NOMO-1 treated with dmso at 0.1 percent for 144 hours (cell line): Measurements from ENCODE around the gene BCAP31.
A peak's percentile ranks its signal among the peaks of the same experiment; 100 is the strongest.
"Not testable (repeated sequence)": the region's sequence is repeated elsewhere in the genome, so short reads cannot be mapped to it uniquely, and the experiment has no call there.

Source experiments
- DNase-seq: peaks from one replicate; lab custom pipeline; 2025; ENCODE audit not compliant: unreplicated experiment; lab: John Stamatoyannopoulos, UW

The BCAP31 gene

DNA sequence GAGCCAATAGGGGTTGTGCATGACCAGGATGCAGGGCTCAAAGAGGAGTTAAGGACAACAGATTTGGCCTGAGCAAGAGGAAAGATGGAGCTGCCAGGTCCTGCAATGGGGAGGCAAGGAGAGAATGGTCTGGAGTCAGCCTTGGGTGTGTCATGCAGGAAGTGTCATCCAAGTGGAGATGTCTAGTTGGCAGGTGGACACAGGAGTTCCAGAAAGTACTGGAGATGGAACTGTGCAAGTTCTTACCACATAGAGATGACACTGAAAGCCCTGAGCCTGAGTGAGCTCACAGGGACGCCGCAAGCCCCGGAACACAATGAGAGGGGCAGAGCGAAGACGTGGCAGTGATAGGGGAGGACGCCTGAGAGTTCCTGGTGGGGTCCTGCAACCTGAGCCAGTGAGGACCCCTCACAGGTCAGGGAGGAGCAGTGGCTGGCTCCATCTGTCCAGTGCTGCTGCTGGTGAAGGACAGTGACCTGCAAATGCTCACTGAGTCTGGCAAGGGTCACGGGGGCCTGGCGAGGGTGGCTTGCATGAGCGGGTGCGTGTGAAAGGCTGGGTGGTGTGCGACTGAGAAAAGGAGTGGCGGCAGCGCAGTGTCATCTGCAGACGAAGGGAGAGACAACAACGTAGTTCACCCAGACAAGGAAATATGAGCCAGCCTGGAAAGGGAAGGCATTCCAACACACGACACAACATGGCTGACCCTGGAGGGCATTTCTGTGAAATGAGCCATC lies 27.0 kb downstream of the BCAP31 start:
- not testable (repeated sequence) for DNase-seq

DNA sequence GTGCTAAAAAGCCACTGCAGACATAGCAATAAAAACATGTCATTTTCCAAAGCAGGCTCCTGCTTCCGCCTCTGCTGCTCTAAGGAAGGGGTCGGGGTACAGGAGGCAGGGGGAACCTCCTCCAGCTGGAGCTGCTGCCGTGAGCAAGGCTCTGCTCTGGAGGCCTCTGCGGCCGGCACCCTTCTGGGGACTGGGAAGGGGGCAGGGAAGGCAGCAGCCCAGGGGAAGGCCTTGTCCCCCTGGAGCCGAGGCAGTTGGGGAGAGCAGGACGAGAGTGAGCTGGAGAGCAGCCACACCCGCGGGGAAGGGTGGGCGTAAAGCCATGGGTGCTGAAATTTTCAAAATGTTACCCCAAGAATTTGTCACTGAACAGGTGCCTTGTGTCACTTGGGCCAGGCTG lies 27.6 kb downstream of the BCAP31 start:
- DNase-seq, result not testable (repeated sequence)

DNA sequence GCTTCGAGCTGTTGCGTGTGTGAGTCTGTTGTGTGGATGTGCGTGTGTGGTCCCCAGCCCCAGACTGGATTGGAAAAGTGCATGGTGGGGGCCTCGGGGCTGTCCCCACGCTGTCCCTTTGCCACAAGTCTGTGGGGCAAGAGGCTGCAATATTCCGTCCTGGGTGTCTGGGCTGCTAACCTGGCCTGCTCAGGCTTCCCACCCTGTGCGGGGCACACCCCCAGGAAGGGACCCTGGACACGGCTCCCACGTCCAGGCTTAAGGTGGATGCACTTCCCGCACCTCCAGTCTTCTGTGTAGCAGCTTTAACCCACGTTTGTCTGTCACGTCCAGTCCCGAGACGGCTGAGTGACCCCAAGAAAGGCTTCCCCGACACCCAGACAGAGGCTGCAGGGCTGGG lies 28.1 kb downstream of the BCAP31 start:
- no peak for DNase-seq

DNA sequence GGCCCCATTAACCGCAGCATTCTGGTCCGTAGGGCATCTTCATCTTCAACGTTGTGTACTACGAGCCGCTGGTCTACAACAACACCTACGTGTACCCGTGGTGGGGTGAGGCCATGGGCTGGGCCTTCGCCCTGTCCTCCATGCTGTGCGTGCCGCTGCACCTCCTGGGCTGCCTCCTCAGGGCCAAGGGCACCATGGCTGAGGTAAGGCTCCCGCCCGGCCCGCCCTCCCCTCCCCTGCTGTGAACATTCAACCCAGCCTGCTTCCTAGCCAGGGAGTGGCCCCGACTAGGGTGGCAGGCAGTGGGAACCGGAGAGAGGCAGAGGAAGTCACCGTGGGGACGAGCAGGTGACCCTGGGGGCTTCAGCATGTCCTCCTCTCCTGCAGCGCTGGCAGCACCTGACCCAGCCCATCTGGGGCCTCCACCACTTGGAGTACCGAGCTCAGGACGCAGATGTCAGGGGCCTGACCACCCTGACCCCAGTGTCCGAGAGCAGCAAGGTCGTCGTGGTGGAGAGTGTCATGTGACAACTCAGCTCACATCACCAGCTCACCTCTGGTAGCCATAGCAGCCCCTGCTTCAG lies 29.4 kb downstream of the BCAP31 start:
- DNase-seq, result no peak

DNA sequence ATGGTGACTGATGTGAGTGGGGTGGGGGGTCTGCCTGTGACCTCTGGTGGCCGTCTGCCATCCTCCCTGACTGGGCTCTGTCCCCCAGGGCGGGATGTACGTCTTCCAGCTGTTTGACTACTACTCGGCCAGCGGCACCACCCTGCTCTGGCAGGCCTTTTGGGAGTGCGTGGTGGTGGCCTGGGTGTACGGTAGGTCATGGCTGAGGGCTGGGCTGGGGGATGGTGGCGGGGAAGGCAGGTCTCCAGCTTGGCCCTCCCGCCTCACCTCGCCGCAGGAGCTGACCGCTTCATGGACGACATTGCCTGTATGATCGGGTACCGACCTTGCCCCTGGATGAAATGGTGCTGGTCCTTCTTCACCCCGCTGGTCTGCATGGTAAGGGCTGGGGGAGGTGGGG lies 29.9 kb downstream of the BCAP31 start:
- DNase-seq, result not testable (repeated sequence)

DNA sequence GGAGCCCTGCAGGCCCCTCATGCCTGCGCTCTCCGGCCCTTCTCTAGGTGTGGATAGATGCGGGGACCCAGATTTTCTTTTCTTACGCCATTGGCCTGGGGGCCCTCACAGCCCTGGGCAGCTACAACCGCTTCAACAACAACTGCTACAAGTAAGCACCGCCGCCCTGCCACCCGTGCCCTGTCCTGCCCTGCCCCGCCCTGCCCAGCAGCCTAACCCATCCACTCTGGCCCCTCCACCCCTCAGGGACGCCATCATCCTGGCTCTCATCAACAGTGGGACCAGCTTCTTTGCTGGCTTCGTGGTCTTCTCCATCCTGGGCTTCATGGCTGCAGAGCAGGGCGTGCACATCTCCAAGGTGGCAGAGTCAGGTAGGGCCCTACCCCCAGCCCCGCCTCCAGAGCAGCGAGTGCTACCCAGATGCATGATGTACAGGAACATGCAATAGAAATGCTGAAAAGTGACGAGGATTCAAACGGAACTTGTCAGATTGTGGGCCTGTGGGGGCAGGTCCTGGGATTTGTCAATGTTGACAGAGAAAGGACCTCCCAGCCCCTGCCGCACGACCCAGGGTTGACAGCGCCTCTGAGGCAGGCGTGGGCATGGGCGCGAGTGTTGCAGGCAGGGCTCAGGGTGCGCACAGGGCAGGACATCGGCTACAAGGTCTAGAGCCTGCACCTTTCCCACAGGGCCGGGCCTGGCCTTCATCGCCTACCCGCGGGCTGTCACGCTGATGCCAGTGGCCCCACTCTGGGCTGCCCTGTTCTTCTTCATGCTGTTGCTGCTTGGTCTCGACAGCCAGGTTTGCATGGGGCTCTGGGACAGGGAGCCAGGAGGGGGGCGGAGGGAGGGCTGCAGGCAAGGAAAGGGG lies 30.7 kb downstream of the BCAP31 start:
- DNase-seq, result no peak

DNA sequence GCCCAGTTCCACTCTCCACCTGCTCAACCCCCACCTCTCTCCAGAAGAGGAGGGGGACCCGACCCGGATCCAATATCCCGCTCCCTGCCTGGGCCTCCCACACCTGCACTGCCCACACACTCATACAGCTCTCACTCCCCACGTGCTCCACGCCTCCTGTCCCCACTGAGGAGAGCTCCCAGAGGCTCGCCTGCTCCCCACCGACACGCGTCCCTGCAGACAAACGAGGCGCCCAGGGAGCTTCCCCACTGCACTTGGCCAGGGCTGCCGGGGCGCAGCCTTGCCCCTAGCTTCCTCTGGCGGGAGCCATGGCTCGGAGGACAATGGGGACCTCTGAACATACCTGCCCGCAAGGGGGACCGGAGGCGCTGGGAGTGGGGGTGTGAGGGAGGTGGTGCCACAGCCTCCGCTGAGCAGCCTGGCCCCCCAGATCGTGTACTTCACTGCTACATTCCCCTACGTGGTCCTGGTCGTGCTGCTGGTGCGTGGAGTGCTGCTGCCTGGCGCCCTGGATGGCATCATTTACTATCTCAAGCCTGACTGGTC lies 31.5 kb downstream of the BCAP31 start:
- no peak for DNase-seq

DNA sequence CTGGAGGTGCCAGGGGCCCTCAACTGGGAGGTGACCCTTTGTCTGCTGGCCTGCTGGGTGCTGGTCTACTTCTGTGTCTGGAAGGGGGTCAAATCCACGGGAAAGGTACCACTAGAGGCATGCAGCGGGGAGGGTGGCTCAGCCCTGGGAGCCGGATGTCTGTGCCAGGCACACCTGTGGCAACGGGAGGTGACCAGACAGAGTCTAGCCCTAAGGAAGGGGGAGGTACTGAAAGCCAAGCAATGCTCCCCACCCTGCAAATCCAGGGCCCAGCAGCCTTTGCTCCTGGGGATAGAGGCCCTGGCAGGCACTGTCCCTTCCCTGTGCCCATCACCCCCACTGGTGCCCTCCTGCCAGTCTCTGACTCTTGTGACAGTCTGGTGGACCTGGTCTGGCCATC lies 32.2 kb downstream of the BCAP31 start:
- no peak for DNase-seq

DNA sequence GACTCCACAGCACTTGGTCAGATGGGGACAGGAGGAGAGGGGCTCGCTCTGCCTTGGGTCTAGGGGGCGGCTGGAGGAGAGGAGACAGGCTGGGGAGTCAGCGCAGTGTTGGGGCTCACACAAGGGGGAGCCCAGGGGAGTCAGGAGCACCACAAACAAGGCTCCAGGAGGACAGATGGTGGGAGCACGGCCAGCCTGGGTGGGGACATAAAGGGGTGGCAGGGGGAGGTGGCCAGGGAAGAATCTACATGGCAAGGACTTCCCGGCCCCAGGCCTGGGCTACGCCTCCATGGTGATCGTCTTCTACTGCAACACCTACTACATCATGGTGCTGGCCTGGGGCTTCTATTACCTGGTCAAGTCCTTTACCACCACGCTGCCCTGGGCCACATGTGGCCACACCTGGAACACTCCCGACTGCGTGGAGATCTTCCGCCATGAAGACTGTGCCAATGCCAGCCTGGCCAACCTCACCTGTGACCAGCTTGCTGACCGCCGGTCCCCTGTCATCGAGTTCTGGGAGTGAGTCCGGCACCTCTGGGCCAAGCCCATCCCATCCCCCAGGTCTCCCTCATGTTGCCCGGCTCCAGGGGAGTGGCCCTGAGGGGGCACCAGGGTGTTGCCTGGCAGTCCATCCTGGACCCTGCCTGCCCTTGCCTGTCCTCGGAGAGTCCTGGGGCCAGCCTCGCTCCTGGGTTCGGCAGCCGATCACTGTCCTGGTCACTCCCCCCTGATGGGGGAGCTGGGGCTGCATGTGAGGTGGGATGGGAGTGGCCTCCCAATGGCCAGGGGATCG lies 33.0 kb downstream of the BCAP31 start:
- not testable (repeated sequence) for DNase-seq

DNA sequence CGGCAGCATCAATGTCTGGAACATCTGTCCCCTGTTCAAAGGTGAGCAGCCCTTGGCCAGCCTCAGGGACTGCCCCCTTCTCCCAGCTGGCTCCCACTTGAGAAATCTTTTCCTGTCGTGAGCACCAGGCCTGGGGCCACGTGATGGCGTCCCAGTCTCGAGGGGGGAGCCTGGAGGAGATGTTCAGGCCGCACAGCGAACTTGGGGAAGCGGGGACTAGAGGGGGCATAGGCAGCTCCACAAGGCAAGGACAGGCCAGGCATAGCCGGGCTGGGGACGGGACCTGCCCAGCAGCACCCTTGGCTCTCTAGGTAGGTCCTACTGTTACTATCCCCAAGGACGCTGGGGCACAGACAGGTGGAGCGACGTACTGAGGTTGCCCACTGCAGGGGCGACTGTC lies 33.7 kb downstream of the BCAP31 start:
- no peak for DNase-seq

DNA sequence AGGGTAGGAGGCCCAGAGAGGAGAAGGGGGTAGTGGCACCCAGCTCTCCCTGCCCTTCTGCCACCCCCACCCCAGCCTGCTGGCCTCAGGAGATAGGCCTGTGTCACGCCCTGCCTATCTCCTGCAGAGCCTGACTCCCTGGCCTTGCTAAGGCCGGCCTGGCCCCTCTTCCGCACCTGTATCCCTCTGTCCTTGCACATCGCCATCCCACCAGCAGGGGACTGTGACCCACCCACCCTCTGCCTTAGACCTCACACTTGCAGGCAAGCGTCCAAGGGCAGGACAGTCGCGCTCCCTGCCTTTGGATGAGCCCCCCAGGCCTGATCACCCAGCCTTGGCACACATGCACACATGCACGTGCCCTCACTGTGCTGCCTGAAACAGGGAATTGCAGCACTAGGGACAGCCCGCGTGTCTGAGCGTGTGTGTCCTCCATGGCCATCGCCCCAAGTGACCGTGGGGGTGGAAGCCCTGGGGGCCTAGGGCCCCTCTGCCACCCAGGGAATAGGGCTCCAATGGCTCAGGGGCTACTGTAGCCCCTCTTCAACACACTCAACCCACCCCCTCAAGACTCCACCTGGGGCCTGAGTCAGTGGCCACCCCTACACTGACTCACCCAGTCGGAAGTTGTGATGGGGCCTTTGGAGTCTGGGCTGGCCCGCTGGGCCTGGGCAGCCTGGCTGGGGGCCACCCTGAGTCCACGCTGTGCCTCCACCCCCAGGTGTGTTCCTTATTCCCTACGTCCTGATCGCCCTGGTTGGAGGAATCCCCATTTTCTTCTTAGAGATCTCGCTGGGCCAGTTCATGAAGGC lies 34.3 kb downstream of the BCAP31 start:
- DNase-seq, result no peak

DNA sequence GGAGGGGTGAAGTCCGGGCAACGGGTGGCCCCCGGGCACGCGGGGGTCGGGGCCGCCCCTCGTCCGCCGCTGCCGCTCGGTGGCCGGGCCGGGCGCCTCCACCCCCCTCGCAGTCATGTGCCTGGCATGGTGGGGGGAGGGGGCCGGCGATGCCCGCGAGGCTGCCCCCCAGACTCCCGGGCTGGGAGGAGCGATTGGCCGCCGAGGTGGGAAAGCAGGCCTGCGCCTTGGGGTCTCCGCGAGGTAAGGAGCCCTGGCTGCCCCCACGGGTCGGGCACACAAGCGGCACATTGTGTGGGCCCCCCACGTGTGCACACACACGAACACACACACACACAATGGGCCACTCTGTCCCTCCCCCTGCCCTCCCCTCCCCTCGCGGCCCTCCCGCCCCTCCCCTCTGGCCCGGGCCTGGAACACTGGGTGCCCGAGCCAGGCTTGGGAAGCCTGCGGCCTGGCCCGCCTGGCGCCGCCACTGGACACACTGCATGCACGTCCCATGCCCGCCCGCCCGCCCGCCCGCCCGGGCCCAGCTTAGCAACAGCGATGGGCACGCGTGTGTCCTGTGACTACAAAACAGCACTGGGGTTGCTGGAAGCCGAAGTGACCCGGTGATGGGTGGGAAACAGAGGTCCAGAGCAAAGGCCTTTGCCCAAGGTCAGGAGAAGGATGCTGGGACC lies 35.1 kb downstream of the BCAP31 start:
- DNase-seq, result no peak

DNA sequence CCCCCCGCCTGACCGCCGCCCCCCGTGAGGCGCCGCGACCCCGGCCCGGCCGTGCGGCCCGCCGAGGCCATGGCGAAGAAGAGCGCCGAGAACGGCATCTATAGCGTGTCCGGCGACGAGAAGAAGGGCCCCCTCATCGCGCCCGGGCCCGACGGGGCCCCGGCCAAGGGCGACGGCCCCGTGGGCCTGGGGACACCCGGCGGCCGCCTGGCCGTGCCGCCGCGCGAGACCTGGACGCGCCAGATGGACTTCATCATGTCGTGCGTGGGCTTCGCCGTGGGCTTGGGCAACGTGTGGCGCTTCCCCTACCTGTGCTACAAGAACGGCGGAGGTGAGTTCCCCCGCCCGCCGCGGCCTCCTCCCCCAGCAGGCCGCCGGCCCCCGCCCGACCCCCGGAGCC lies 35.7 kb downstream of the BCAP31 start:
- DNase-seq, result no peak

DNA sequence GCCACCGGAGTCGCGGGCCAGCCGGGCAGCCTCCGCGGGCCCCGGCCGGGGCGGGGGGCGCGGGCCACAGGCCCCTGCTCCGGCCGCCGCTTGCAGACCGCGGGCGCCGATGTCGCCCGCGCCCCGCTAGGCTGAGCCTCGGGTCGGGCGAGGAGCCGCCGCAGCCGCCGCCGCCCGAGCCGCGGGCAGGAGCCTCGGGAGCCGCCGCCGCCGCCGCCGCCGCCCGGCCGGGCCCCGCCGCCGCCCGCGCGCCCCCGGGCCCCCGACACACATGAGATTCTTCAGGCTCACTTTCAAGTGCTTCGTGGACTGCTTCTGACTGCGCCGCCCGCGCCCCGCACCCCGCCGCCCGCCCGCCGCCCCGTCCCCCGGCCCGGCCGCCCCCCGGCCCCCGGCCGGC lies 36.1 kb downstream of the BCAP31 start:
- DNase-seq, result no peak

DNA sequence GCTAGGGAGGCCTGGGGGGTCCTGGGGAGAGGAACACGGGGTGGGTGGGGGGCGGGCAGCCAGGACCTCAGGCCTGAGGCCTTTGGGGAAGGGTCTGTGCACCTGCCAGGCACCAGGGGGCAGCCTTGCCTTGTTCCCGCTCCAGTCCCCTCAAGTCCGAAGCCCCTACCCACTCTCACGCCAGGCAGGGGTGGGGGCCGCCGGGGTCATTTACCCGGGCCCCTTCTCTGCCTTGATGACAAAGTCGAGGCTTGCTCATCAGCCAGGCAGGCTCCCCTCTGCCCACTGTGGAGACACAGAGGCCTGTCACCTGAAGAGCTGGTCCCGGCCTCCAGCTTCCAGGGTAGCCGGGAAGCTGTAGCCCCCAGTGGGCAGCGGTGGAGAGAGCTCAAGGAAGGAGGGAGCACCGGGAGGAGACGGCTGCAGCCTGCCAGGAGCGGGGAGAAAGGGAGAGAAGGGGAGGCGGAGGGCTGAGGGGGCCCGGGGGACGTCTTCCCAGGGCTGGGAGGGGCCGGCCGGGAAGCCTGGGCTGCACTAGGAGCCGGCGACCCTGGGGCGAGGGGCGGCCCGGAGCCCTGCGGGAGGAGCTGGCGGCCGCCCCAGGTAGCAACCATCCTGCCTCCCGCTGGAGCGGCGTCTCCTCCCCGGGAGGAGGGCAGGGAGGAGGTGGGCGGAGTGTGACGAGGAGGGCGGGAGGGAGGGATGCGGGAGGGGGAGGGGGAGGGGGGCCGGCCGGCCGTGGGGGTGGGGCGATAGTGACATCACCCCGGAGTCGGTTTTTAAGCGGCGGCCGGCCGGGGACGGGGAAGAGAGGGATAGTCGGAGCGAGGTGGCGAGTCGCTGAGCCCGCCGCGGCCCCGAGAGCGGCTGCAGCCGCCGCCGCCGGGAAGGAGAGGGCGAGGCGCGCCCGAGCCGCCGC lies 36.8 kb downstream of the BCAP31 start, which contains the start of gene SLC6A8:
TSS of gene SLC6A8 (plus strand) at position 806 of the 919 bp plus-strand sequence. CDS start 649 bp downstream, outside the sequence.
- peak; percentile 14 for DNase-seq

DNA sequence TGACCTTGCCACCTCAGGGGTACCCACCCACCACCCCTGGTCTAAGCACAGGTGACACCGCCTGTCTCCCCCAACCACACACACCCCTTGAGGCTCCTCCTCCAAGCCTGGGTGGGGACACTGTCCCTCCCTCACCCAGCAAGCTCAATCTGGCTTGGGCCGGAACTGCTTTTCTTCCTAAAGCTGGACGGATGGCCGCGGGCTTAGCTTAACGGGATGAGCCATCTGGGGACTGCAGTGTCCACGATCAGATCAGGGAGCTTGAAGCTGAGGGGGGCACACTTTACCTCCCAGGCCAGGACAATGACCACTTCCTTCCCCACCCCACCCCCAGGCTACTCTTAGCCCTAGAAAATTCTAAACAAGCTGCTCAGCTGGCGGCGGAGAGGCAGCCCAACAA lies 37.5 kb downstream of the BCAP31 start:
- DNase-seq, result no peak

DNA sequence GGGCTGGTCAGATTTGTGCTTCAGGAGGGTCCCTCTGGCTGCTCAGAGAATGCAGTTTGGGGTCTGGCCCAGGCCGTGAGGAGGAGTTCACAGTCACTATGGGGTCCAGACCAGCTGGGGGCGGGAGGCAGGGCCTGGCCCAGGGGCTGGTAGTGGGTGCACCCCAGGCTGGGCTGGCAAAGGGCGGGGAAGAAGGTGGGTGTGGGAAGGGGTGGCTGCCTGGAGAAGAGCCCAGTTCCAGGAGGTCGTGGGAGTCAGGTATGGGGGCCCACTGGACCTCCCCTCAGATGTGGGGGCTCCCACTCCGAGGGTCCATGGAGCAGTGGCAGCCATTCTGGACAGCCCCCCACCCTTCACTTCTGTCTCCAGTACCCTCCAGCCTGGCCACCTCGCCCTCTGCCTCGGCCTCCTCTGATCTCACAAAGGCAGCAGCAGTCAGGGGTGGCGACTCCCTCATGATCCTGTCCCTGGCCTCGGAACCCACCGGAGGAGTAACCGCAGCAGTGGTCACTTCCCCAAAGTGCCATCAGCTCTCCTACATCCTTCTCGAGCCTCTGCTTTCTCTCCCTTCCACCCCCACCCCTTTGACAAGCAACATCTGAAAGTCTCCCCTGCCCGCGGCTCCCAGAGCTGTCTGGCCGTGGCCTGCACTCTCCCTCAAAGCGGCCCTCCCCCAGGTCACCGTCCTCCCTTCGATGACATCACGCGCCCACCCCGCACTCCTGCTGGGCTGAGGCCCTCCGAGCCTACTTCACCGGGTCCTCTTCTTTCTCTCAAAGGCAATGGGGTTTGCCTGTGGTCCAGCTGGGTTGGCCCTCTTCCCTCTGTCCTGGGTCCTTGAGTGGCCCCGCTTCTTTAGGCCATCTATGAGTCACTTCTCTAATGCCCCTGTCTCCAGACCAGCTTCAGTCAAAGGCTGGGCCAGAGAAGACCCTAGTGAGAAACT lies 38.2 kb downstream of the BCAP31 start:
- no peak for DNase-seq
